Stimulated activated CD8-positive, alpha-beta memory T cell treated with anti-CD3 and anti-CD28 coated beads, Interleukin-15, amount 100 ng/mL, for 1 hour (primary cell): ENCODE results near the gene PDCD11.
"Not testable (repeated sequence)": the region's sequence is repeated elsewhere in the genome, so short reads cannot be mapped to it uniquely, and the experiment has no call there.

Experiments used
- DNase-seq: peaks from one replicate; pipeline ENCODE4 v3.0.0-alpha.2; 2020; ENCODE audit warnings: low read depth

PDCD11 gene

DNA sequence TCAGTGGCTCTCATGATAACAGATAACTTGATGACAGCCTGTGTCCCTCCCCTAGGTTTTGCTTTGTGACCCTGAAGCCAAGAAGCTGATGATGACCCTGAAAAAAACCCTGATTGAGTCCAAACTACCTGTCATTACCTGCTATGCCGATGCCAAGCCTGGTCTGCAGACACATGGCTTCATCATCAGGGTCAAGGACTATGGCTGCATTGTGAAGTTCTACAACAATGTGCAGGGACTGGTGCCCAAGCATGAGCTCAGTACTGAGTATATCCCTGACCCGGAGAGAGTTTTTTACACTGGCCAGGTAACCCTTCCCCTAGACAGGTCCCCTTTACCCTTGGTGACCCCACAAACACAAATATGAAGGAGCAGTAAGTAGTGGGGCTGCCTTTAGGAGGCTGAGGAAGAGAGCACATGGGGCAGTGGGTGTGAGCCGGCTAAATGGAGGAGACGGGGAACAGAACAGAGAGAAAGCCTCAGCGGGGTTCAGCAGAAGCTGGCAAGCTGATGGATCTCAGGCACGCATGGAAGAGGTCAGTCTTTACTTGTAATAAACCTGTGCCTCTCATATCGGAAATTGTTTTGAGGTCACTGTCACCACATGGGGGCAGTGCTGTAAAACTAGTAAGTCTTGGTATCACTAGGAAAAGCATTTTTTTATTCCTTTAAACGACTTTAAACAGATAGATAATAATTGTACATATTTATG, 20.2 kb downstream of the PDCD11 start:
- DNase-seq, result peak; percentile 45

GRCh38 chr10:103417148-103417469, 20.7 kb downstream of the PDCD11 start:
- DNase-seq, result not testable (repeated sequence)

DNA sequence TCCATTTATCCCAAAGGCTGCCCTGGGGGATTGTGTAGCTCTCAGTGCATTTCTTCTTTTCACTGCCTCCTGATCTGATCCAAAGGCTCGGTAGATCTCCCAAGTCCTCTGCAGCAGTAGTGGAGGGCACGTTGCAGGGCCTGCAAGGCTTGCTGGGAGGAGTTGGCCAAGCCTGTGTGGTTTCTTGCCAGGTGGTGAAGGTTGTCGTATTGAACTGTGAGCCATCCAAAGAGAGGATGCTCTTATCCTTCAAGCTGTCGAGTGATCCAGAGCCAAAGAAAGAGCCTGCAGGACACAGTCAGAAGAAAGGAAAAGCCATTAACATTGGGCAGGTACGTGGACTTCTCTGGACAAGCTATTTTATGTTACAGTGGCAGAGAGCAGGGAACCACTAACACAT, 21.2 kb downstream of the PDCD11 start:
- no peak for DNase-seq

DNA sequence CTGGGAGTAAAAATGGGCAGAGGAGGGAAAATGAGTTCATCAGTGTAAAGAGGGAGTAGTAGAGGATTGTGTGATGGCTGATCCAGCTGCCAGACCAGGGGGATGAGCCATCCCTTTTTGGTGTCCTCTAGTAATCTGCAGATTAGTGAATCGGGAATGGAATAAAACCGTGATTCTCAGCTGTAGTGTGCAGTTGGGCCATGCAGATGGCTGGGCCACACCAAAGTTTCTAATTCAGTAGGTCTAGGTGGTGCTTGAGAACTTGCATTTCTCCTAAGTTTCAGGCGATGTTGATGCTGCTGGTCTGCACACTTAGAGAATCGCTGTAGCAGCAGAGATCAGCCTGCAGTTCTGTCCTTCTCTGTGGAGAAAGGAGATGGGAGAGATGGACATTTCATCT, 22.7 kb downstream of the PDCD11 start:
- no peak for DNase-seq

GRCh38 chr10:103423748-103424147, 27.3 kb downstream of the PDCD11 start:
- no peak for DNase-seq

GRCh38 chr10:103427866-103428265, 31.4 kb downstream of the PDCD11 start:
- no peak for DNase-seq

GRCh38 chr10:103428989-103429643, 32.7 kb downstream of the PDCD11 start:
- DNase-seq, result no peak

DNA sequence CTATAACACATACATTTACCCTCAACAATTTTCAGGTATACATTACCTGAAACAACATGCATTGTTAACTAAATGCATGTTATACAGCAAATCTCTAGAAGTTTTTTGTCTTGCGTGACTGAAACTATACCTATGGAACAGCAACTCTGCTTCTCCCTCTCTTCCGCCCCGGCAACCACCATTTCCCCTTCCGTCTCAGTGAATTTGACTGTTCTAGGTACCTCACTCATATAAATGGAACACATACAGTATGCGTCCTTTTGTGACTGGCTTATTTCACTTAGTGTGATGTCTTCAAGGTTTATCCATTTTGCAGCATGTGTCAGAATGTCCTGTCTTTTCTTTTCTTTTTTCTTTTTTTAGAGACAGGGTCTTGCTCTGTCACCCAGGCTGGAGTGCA, 33.2 kb downstream of the PDCD11 start:
- no peak for DNase-seq

DNA sequence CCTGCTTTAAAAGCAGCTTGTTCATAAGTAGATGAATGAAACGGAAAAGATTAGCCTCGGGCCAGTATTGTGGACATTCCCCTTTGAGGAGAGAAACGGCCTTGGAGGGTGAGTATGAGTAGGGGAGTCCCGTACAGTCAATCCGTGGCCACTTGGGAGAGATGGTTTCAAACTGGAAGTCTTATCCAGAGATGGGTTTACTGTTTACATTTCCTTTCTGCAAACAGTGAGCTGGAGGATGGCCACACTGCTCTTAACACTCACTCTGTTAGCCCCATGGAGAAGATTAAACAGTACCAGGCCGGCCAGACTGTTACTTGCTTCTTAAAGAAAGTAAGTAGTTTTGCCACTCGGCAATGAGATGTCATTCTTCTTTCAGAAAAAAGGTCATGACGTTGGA, 35.5 kb downstream of the PDCD11 start:
- no peak for DNase-seq

GRCh38 chr10:103433858-103434257, 37.4 kb downstream of the PDCD11 start:
- no peak for DNase-seq

GRCh38 chr10:103439776-103440175, 43.4 kb downstream of the PDCD11 start:
- DNase-seq, result no peak

DNA sequence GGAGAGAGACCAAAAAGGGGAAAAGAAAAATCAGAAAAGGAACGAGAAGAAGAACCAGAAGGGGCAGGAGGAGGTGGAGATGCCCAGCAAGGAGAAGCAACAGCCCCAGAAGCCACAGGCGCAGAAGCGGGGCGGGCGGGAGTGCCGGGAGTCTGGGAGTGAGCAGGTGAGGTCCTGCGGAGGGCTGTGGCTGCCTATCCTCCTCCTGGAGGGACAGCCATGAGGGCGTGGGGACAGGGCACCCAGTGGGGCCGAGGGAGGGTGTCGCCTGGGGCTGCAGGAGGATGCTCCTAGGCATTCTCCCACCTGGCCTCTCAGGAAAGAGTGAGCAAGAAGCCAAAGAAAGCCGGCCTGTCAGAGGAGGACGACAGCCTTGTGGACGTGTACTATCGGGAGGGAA, 44.0 kb downstream of the PDCD11 start:
- no peak for DNase-seq

- DNase-seq, result no peak
Observed at GRCh38 chr10:103441206-103441605, 44.8 kb downstream of the PDCD11 start.

GRCh38 chr10:103441611-103442010, 45.2 kb downstream of the PDCD11 start:
- DNase-seq, result no peak

DNA sequence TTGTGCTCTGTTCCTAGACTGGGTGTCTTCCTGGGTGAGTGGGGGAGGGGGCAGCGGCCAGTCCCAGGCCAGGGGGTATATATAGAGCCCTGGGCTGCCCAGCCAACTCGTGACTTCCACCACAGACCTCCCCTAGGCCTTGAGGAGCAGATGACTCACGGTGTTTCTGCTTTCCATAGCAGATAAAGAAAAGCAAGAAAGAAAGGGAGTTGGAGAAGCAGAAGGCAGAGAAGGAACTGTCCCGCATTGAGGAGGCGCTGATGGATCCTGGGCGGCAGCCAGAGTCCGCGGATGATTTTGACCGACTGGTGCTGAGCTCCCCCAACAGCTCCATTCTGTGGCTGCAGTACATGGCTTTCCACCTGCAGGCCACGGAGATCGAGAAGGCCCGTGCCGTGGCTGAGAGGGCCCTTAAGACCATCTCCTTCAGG, 45.6 kb downstream of the PDCD11 start:
- no peak for DNase-seq

DNA sequence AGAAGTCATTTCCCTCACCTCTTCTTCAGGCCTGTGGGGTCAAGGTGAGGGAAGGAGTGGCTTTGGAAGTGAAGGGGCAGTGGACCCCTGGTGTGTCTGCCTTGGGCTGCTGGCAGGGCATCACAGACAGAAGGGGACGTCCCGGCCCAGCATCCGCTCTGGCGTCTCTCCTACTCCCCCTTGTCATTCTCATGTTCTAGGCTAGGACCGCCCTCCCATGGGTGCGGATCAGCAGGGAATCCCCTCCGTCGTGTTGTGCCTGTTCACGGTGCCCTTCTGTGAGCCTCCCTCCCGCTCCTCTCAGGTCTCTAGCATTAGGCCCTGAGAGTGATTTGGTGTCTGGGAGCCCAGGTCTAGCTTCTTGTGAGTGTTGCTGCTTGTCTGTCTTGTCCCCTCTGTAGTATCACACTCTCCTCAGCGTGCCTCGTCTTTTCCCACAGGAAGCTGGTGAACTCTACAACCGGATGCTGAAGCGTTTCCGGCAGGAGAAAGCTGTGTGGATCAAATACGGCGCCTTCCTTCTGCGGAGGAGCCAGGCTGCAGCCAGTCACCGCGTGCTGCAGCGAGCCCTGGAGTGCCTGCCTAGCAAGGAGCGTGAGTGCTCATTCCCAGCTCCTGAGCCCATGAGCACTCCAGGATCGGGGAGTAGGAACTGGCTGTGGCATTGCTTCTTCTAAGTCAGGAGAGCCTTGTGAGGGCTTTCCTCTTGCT, 47.2 kb downstream of the PDCD11 start:
- no peak for DNase-seq

- no peak for DNase-seq
Observed at GRCh38 chr10:103444478-103444877, 48.1 kb downstream of the PDCD11 start.

GRCh38 chr10:103445366-103445765, 48.9 kb downstream of the PDCD11 start:
- DNase-seq, result no peak

GRCh38 chr10:103445767-103446567, 49.5 kb downstream of the PDCD11 start:
- DNase-seq, result no peak

DNA sequence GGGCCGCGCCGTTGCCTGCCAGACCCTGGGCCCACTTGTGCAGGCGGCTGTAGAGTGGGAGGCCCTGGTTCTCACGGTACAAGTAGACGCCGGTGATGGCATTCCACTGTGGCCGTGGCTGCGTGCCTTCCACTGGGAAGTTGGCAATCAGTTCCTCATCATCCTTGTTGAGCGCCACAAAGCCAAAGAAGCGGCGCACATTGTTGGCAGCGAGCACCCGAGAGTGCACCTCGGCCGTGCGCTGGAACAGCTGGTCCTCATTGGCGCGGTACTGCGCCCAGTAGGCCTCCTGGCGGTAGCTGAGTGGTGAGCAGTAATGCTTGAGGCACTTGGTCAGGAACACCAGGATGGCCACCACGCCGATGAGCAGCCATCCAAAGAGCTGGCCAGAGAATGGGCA, 50.8 kb downstream of the PDCD11 start:
- DNase-seq, result no peak

- DNase-seq, result no peak
Observed at GRCh38 chr10:103448746-103449145, 52.3 kb downstream of the PDCD11 start.
